KOPT-K1 (cell line): ENCODE results near the gene ACRV1.

Experiments used
- H3K27ac ChIP-seq: fragments of 200-600 bp; sonication (generic); 2 replicates; pipeline ENCODE4 v1.5.1; 2016; ENCODE audit warnings: antibody characterized with exemption, mild to moderate bottlenecking, low read depth, low read length; ENCODE audit not compliant: poor library complexity, severe bottlenecking
- H3K36me3 ChIP-seq: fragments of 200-600 bp; sonication (generic); 2 replicates; pipeline ENCODE4 v1.5.1; 2017; ENCODE audit warnings: antibody characterized with exemption, mild to moderate bottlenecking, low read length, moderate library complexity; ENCODE audit not compliant: insufficient read depth
- H3K9me3 ChIP-seq: fragments of 200-600 bp; sonication (generic); 2 replicates; pipeline ENCODE4 v1.5.1; 2017; ENCODE audit warnings: antibody characterized with exemption, low read length, mild to moderate bottlenecking; ENCODE audit not compliant: insufficient read depth, poor library complexity, severe bottlenecking

ACRV1 gene

GRCh38 chr11:125625225-125625629 lies 55.4 kb downstream of the ACRV1 start:
- peaks cover 72% of the 10 kb centered on the region for H3K36me3 ChIP-seq
- peak overlapping the region; percentile 87 for H3K27ac ChIP-seq
- no peaks in the 10 kb centered on the region for H3K9me3 ChIP-seq

GRCh38 chr11:125624756-125625213 lies 55.9 kb downstream of the ACRV1 start, which contains the start of gene CHEK1:
TSS of gene CHEK1 (plus strand) at chr11:125625163. CDS start at chr11:125626769, 1,606 bp downstream.
- Histone ChIP-seq H3K9me3 (no peaks in the 10 kb centered on the region), H3K27ac (peak within 1 kb of the TSS; percentile 87), H3K36me3 (peaks cover 72% of the 10 kb centered on the region)

GRCh38 chr11:125623064-125623463 lies 57.6 kb downstream of the ACRV1 start:
- peaks cover 72% of the 10 kb centered on the region for H3K36me3 ChIP-seq
- H3K27ac ChIP-seq, result no peak overlapping the region
- no peaks in the 10 kb centered on the region for H3K9me3 ChIP-seq

GRCh38 chr11:125621995-125622394 lies 58.7 kb downstream of the ACRV1 start:
- Histone ChIP-seq H3K9me3 (no peaks in the 10 kb centered on the region), H3K36me3 (peaks cover 72% of the 10 kb centered on the region), H3K27ac (no peak overlapping the region)
